Mucosa of rectum (tissue), 2 donors: ENCODE data around the gene SLC22A7.

ENCODE experiments used
- H3K27ac ChIP-seq, 2 donors: one replicate each; pipeline ENCODE4 v1.7.0; 2013; ENCODE audit warnings: inconsistent platforms in 2 of 2, low read depth in 2 of 2, low read length in 2 of 2
- H3K27me3 ChIP-seq, 2 donors: one replicate each; pipeline ENCODE4 v1.7.0; 2013; ENCODE audit warnings: low read length in 2 of 2; ENCODE audit not compliant: control insufficient read depth in 2 of 2, insufficient read depth in 2 of 2
- H3K36me3 ChIP-seq, 2 donors: one replicate each; pipeline ENCODE4 v1.7.0; 2013; ENCODE audit warnings: low read length in 2 of 2; ENCODE audit not compliant: control insufficient read depth in 2 of 2, insufficient read depth in 2 of 2
- H3K4me1 ChIP-seq, 2 donors: one replicate each; pipeline ENCODE4 v1.7.0; 2013; ENCODE audit warnings: low read length in 2 of 2, mild to moderate bottlenecking in 1 of 2; ENCODE audit not compliant: control insufficient read depth in 2 of 2, insufficient read depth in 2 of 2
- H3K4me3 ChIP-seq, 2 donors: one replicate each; pipeline ENCODE4 v1.7.0; 2013; ENCODE audit warnings: low read length in 2 of 2
- H3K9ac ChIP-seq, 2 donors: one replicate each; pipeline ENCODE4 v1.7.0; 2013; ENCODE audit warnings: low read length in 2 of 2, low read depth in 1 of 2, mild to moderate bottlenecking in 1 of 2
- H3K9me3 ChIP-seq, 2 donors: one replicate each; pipeline ENCODE4 v1.7.0; 2013; ENCODE audit warnings: low read length in 2 of 2; ENCODE audit not compliant: control insufficient read depth in 2 of 2
- donor health status: healthy.
- donor health status: Normal muscosa, but diverticular disease.

Gene SLC22A7

GRCh38 chr6:43283905-43284304 is 14.2 kb upstream of the SLC22A7 start:
- peak overlapping the region in 1 of 2 donors; percentile 21 for H3K9ac ChIP-seq
- H3K27ac ChIP-seq = no peak overlapping the region
- peaks cover 14 to 23% of the 10 kb centered on the region in 2 donors for H3K4me1 ChIP-seq
- no peaks in the 10 kb centered on the region for H3K36me3 ChIP-seq
- H3K27me3 ChIP-seq = no peaks in the 10 kb centered on the region
- no peaks in the 10 kb centered on the region for H3K9me3 ChIP-seq
- no peak overlapping the region for H3K4me3 ChIP-seq

- Histone ChIP-seq H3K4me3 (no peak overlapping the region), H3K36me3 (no peaks in the 10 kb centered on the region)
Measured at GRCh38 chr6:43284991-43285781, 12.9 kb upstream of the SLC22A7 start.

DNA sequence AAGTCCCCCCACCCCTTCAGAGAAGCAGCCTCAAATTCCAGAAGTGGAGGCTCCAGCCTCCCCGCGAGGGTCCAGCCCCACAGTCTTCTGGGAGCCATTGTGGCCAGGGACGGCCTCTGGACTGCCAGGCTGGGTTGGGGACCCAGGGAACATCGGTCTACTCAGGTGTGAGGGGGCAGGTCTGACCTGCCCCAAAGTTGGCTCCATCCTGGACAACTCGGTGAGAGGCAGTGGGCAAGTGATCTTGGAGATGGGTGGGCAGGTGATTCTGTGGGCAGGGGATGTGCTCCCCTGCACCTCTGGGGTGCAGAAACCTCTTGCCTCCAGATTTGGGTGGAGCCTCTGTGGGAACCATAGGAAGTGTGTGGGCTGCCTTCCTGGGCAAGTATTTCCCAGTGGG is 12.2 kb upstream of the SLC22A7 start:
- H3K36me3 ChIP-seq = no peaks in the 10 kb centered on the region
- no peak overlapping the region for H3K4me3 ChIP-seq
- no peak overlapping the region for H3K27ac ChIP-seq
- no peaks in the 10 kb centered on the region for H3K9me3 ChIP-seq
- peaks cover 6 to 26% of the 10 kb centered on the region in 2 donors for H3K4me1 ChIP-seq
- no peaks in the 10 kb centered on the region for H3K27me3 ChIP-seq
- H3K9ac ChIP-seq = no peak overlapping the region

More at GRCh38 chr6:43284991-43285781, 12.9 kb upstream of the SLC22A7 start:
- Histone ChIP-seq H3K27me3 (no peaks in the 10 kb centered on the region), H3K9me3 (no peaks in the 10 kb centered on the region), H3K4me1 (peaks cover 5 to 20% of the 10 kb centered on the region in 2 donors), H3K27ac (no peak overlapping the region), H3K9ac (no peak overlapping the region)

DNA sequence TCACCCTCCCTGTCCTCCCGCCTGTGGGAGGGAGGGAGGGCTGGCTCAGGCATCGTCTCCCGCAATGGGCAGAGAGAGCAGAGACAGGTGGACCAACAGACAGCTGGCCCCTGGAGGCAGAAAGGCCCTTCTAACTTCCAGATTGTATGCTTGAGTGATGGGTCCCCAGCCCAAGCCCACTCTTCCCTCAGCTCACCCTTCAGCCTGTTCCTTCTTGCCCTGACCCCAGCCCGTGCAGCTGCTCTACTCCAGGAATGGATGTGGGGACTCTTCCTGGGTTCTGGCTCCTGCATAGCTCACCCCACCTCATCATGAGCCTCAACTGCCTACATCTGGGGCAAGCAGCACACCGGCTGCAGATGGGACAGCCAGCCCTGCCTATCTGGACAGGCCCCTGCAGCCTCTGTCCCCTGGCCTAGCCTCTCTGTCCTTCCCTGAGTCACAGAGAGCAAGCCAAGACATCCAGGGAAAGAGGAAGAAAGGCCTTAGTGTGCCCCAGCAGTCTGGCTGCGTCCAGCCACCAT is 11.5 kb upstream of the SLC22A7 start:
- H3K36me3 ChIP-seq = no peaks in the 10 kb centered on the region
- H3K27ac ChIP-seq = no peak overlapping the region
- no peak overlapping the region for H3K4me3 ChIP-seq
- H3K9me3 ChIP-seq = no peaks in the 10 kb centered on the region
- H3K27me3 ChIP-seq = no peaks in the 10 kb centered on the region
- H3K4me1 ChIP-seq = peaks cover 8 to 33% of the 10 kb centered on the region in 2 donors
- no peak overlapping the region for H3K9ac ChIP-seq

GRCh38 chr6:43286980-43287716 is 10.9 kb upstream of the SLC22A7 start:
- no peaks in the 10 kb centered on the region for H3K36me3 ChIP-seq
- no peaks in the 10 kb centered on the region for H3K27me3 ChIP-seq
- H3K9ac ChIP-seq = no peak overlapping the region
- no peaks in the 10 kb centered on the region for H3K9me3 ChIP-seq
- H3K4me1 ChIP-seq = peaks cover 8 to 33% of the 10 kb centered on the region in 2 donors
- H3K4me3 ChIP-seq = no peak overlapping the region
- peak overlapping the region; percentile 51 to 52 for H3K27ac ChIP-seq

DNA sequence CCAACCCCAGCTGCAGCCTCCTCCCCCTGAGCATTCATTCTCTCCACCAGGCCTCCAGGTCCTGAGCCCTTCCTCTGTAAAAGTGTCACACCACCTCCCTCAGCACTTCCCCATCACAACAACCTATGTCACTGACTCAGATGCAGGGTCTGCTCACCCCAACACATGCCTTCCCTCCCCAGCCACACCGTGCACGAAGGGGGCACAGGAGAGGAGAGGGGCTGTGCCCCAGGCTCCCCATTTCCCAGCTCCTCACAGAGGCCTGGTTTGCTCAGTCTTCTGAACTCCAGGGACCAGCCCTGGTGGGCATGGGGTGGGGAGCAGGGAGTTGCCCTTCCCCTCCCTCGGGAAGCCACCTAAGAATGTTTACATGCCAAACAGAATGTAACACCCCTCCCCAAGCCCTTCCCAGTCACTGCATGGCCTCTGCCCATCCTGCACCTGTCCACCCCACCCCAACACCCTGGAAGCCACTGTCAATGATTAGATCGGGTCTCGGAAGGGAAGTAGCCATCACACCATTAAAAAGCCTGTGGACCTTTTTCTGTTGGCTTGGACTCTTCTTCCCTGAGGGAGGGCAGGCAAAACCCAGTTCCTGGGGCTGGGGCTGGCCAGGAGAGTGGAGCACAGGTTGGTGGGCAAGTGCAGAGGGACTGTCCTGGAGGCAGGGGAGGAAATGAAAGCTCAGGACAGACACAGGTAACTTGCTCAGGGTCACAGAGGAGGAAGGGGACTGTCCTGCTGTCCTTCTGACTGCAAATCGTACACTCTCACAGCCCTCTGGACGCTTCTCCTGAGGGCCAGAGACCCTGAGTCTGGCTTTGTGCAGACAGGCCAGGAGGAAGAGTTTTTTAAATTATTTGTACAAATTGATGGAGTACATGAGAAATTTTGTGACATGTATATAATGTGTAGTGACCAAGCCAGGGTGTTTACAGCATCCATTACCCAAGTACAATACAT is 10.1 kb upstream of the SLC22A7 start:
- no peaks in the 10 kb centered on the region for H3K27me3 ChIP-seq
- H3K4me1 ChIP-seq = peaks cover 8 to 33% of the 10 kb centered on the region in 2 donors
- no peaks in the 10 kb centered on the region for H3K36me3 ChIP-seq
- peak overlapping the region; percentile 52 to 62 for H3K27ac ChIP-seq
- H3K9me3 ChIP-seq = no peaks in the 10 kb centered on the region
- peak overlapping the region; percentile 26 to 38 for H3K9ac ChIP-seq
- H3K4me3 ChIP-seq = peak overlapping the region in 1 of 2 donors; percentile 10

DNA sequence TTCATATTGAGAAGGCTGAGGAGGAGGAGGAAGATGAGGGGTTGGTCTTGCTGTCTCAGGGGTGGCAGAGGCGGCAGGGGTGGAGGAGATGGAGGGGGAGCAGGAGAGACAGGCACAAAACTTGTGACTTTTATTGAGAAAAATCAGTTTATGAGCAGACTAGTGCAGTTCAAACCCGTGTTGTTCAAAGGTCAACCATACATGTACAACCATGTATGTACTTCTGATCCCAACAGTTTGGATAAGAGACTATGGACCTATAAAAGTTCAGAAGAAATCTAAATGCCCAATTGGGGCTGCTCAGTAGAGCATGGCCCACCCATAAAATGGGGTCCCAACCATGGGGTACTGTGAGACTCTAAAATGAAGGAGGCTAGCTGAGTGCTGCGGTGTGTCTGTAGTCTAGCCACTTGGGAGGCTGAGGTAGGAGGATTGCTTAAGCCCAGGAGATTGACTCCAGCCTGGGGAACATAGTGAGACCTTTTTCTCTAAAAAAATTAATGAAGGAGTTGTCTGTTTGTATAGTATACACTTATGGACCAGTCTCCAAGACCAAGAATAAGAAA is 7.6 kb upstream of the SLC22A7 start:
- Histone ChIP-seq H3K9me3 (no peaks in the 10 kb centered on the region), H3K27ac (peak overlapping the region; percentile 55 to 56)

DNA sequence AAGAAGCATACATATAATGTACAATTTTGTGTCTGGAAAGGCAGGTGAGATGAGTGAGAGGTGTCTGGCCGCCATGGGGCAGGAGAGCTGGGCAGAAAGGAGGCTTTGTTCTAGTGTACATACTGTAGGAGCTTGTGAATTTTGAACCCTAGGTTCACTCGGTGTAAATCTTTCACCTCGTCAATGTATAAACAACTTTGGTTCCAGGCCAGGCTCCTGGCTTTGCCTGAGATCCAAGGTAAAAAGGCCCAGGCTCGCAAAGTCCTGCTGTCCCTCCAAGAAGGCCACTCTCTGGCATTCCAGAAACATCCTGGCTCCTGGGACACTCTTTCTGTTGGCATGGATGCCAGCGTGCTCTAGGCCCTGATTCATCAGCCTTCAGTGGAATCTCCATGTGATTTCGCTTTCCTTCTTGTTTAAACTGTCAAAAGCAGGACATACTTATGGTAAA is 7.1 kb upstream of the SLC22A7 start:
- H3K27me3 ChIP-seq = no peaks in the 10 kb centered on the region
- no peak overlapping the region for H3K4me3 ChIP-seq
- H3K9ac ChIP-seq = no peak overlapping the region
- peak overlapping the region; percentile 55 to 56 for H3K27ac ChIP-seq
- no peaks in the 10 kb centered on the region for H3K9me3 ChIP-seq
- no peaks in the 10 kb centered on the region for H3K36me3 ChIP-seq
- H3K4me1 ChIP-seq = peaks cover 8 to 33% of the 10 kb centered on the region in 2 donors

More for the DNA sequence above, 7.6 kb upstream of the SLC22A7 start:
- H3K4me3 ChIP-seq = no peak overlapping the region
- H3K9ac ChIP-seq = no peak overlapping the region
- peaks cover 8 to 33% of the 10 kb centered on the region in 2 donors for H3K4me1 ChIP-seq
- no peaks in the 10 kb centered on the region for H3K36me3 ChIP-seq
- H3K27me3 ChIP-seq = no peaks in the 10 kb centered on the region

DNA sequence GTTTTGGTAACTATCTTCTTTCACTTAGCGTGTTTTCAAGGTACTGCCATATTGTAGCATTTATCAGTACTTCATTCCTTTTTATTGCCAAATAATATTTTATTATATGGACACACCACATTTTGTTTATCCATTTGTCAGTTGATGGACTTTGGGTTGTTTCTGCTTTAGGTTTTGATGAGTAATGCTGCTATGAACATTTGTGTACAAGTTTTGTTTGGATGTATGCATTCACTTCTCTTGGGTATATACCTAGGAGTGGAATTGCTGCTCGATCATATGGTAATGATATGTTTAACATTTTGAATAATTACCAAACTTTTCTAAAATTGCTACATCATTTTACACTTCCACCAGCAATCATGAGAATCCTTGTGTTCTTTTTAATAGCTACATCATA is 6.4 kb upstream of the SLC22A7 start:
- Histone ChIP-seq H3K27me3 (no peaks in the 10 kb centered on the region), H3K4me3 (no peak overlapping the region), H3K9ac (no peak overlapping the region), H3K27ac (no peak overlapping the region), H3K36me3 (no peaks in the 10 kb centered on the region), H3K4me1 (peaks cover 8 to 33% of the 10 kb centered on the region in 2 donors), H3K9me3 (no peaks in the 10 kb centered on the region)
